GM20000 (cell line): ENCODE data around the gene GREB1.

Experiments
- DNase-seq: peaks from one replicate; pipeline ENCODE4 v3.0.0; 2012; ENCODE audit warnings: low spot score
- CTCF ChIP-seq: IDR thresholded peaks from 2 replicates; pipeline ENCODE4 v1.5.1; 2012; ENCODE audit warnings: mild to moderate bottlenecking, control low read depth; ENCODE audit errors: extremely low read depth, missing control alignments

GREB1 gene

GRCh38 chr2:11533278-11534070 lies at the start of gene GREB1:
Gene GREB1 (plus strand): TSS chr2:11534045. CDS start chr2:11556615, 22,570 bp downstream.
- TF ChIP-seq CTCF, result no peak
- DNase-seq, result no peak

GRCh38 chr2:11488809-11489208 lies 45.0 kb upstream of the GREB1 start:
- TF ChIP-seq CTCF, result no peak
- DNase-seq, result no peak

- no peak for TF ChIP-seq CTCF
- no peak for DNase-seq
Measured at GRCh38 chr2:11490194-11490593, 43.7 kb upstream of the GREB1 start.

- DNase-seq, result no peak
Measured at GRCh38 chr2:11491348-11491933, 42.4 kb upstream of the GREB1 start.

GRCh38 chr2:11492244-11492643 lies 41.6 kb upstream of the GREB1 start:
- DNase-seq, result no peak
- no peak for TF ChIP-seq CTCF

More at GRCh38 chr2:11491348-11491933, 42.4 kb upstream of the GREB1 start:
- no peak for TF ChIP-seq CTCF

- TF ChIP-seq CTCF, result no peak
Measured at GRCh38 chr2:11492720-11493119, 41.1 kb upstream of the GREB1 start.

GRCh38 chr2:11493282-11493681 lies 40.6 kb upstream of the GREB1 start:
- DNase-seq, result no peak
- no peak for TF ChIP-seq CTCF

More at GRCh38 chr2:11492720-11493119, 41.1 kb upstream of the GREB1 start:
- DNase-seq, result no peak
